H9 (cell line): ENCODE measurements around the gene GAGE13. TPM values are rescaled to one million over a fixed set of nuclear protein-coding genes. Genes with fewer than 3 reads are reported as not detected.
"Not testable (repeated sequence)": the region's sequence is repeated elsewhere in the genome, so short reads cannot be mapped to it uniquely, and the experiment has no call there.

Experiments used
- DNase-seq: peaks from one replicate; pipeline ENCODE4 v3.0.0-alpha.2; 2017
- H2AFZ ChIP-seq: one replicate; pipeline ENCODE4 v1.6.1; 2013; ENCODE audit warnings: mild to moderate bottlenecking, low read length, control low read depth, moderate library complexity
- H2AK5ac ChIP-seq: 2 replicates; pipeline ENCODE4 v1.6.1; 2013; ENCODE audit warnings: low read length, control low read depth, mixed read lengths; ENCODE audit not compliant: insufficient read length
- H2BK120ac ChIP-seq: one replicate; pipeline ENCODE4 v1.6.1; 2013; ENCODE audit warnings: low read depth, mild to moderate bottlenecking, low read length, control low read depth, inconsistent platforms; ENCODE audit not compliant: poor library complexity, severe bottlenecking
- H2BK12ac ChIP-seq: 2 replicates; pipeline ENCODE4 v1.6.1; 2013; ENCODE audit warnings: low read length, control low read depth, mixed read lengths, low read depth; ENCODE audit not compliant: insufficient read length
- H2BK15ac ChIP-seq: 2 replicates; pipeline ENCODE4 v1.6.1; 2013; ENCODE audit warnings: low read depth, low read length, control low read depth
- H2BK20ac ChIP-seq: one replicate; pipeline ENCODE4 v1.6.1; 2013; ENCODE audit warnings: low read depth, mild to moderate bottlenecking, low read length, control low read depth, inconsistent platforms; ENCODE audit not compliant: poor library complexity, severe bottlenecking
- H2BK5ac ChIP-seq: 2 replicates; pipeline ENCODE4 v1.6.1; 2013; ENCODE audit warnings: low read length, control low read depth, mixed read lengths; ENCODE audit not compliant: insufficient read length
- H3K14ac ChIP-seq: 2 replicates; pipeline ENCODE4 v1.6.1; 2013; ENCODE audit warnings: low read length, control low read depth; ENCODE audit not compliant: insufficient read depth
- H3K18ac ChIP-seq: 2 replicates; pipeline ENCODE4 v1.6.1; 2013; ENCODE audit warnings: low read depth, mild to moderate bottlenecking, mixed read lengths, low read length, control low read depth; ENCODE audit not compliant: insufficient read length
- H3K23ac ChIP-seq: 2 replicates; pipeline ENCODE4 v1.6.1; 2013; ENCODE audit warnings: low read length, control low read depth, mixed read lengths, low read depth; ENCODE audit not compliant: insufficient read length
- H3K23me2 ChIP-seq: 2 replicates; pipeline ENCODE4 v1.6.1; 2013; ENCODE audit warnings: low read depth, mild to moderate bottlenecking, mixed read lengths, low read length, control low read depth; ENCODE audit not compliant: insufficient read length, poor library complexity, severe bottlenecking
- H3K27ac ChIP-seq: 2 replicates; pipeline ENCODE4 v1.5.1; 2013; ENCODE audit warnings: low read length, control low read depth, mixed read lengths, low read depth; ENCODE audit not compliant: insufficient read length
- H3K27me3 ChIP-seq: 2 replicates; pipeline ENCODE4 v1.6.1; 2013; ENCODE audit warnings: low read length, control low read depth, inconsistent platforms; ENCODE audit not compliant: insufficient read depth
- H3K4ac ChIP-seq: 2 replicates; pipeline ENCODE4 v1.6.1; 2013; ENCODE audit warnings: low read depth, mild to moderate bottlenecking, control low read depth, inconsistent platforms, low read length, moderate library complexity
- H3K4me1 ChIP-seq: 2 replicates; pipeline ENCODE4 v1.6.1; 2013; ENCODE audit warnings: low read length, control low read depth, inconsistent platforms; ENCODE audit not compliant: insufficient read depth
- H3K4me2 ChIP-seq: 2 replicates; pipeline ENCODE4 v1.6.1; 2013; ENCODE audit warnings: low read length, control low read depth, mixed read lengths; ENCODE audit not compliant: insufficient read length, insufficient read depth
- H3K56ac ChIP-seq: 2 replicates; pipeline ENCODE4 v1.6.1; 2013; ENCODE audit warnings: low read depth, mild to moderate bottlenecking, mixed read lengths, low read length, control low read depth; ENCODE audit not compliant: insufficient read length
- H3K79me1 ChIP-seq: 2 replicates; pipeline ENCODE4 v1.6.1; 2013; ENCODE audit warnings: low read depth, mild to moderate bottlenecking, moderate library complexity, low read length, control low read depth, inconsistent platforms; ENCODE audit not compliant: insufficient read depth, poor library complexity, severe bottlenecking
- H3K79me2 ChIP-seq: 2 replicates; pipeline ENCODE4 v1.6.1; 2013; ENCODE audit warnings: low read length, control low read depth, inconsistent platforms; ENCODE audit not compliant: insufficient read depth
- H3K9ac ChIP-seq: 2 replicates; pipeline ENCODE4 v1.6.1; 2013; ENCODE audit warnings: low read length, control low read depth, mixed read lengths; ENCODE audit not compliant: insufficient read length; ENCODE audit errors: extremely low read depth
- H3K9me3 ChIP-seq: one replicate; pipeline ENCODE4 v1.6.1; 2013; ENCODE audit warnings: low read depth, low read length, inconsistent platforms; ENCODE audit not compliant: control insufficient read depth
- H3T11ph ChIP-seq: one replicate; pipeline ENCODE4 v1.6.1; 2013; ENCODE audit warnings: mild to moderate bottlenecking, low read length, control low read depth, inconsistent platforms
- H4K20me1 ChIP-seq: one replicate; pipeline ENCODE4 v1.6.1; 2013; ENCODE audit not compliant: control insufficient read depth, insufficient read length, insufficient read depth
- H4K5ac ChIP-seq: 2 replicates; pipeline ENCODE4 v1.6.1; 2013; ENCODE audit warnings: low read depth, mild to moderate bottlenecking, mixed read lengths, low read length, control low read depth; ENCODE audit not compliant: insufficient read length
- H4K8ac ChIP-seq: replicated peaks from 2 replicates; pipeline ENCODE4 v1.6.1; 2013; ENCODE audit warnings: low read length, control low read depth, mixed read lengths, low read depth; ENCODE audit not compliant: insufficient read length
- H4K91ac ChIP-seq: 2 replicates; pipeline ENCODE4 v1.6.1; 2013; ENCODE audit warnings: low read depth, mild to moderate bottlenecking, moderate library complexity, mixed read lengths, low read length, control low read depth; ENCODE audit not compliant: insufficient read length
- H3K27ac Mint-ChIP-seq, 3 experiments: 2 replicates in 2 of 3; 3 replicates in 1 of 3; pipeline ENCODE4 v1.8.0; 2020 to 2021; ENCODE audit warnings: mixed read lengths in 3 of 3, mild to moderate bottlenecking in 1 of 3, moderate library complexity in 1 of 3
- H3K27me3 Mint-ChIP-seq: 2 replicates; pipeline ENCODE4 v1.8.0; 2021; ENCODE audit warnings: low read depth, mild to moderate bottlenecking, moderate library complexity, mixed read lengths
- H3K36me3 Mint-ChIP-seq, 3 experiments: 2 replicates in 2 of 3; 3 replicates in 1 of 3; pipeline ENCODE4 v1.8.0; 2020 to 2021; ENCODE audit warnings: low read depth in 3 of 3, mixed read lengths in 3 of 3; ENCODE audit not compliant: insufficient read depth in 1 of 3
- H3K4me1 Mint-ChIP-seq, 2 experiments: 2 replicates each; pipeline ENCODE4 v1.8.0; 2020; ENCODE audit warnings: mixed read lengths in 2 of 2
- H3K4me3 Mint-ChIP-seq, 2 experiments: 2 replicates in 1 of 2; 3 replicates in 1 of 2; pipeline ENCODE4 v1.8.0; 2020 to 2021; ENCODE audit warnings: mild to moderate bottlenecking in 2 of 2, mixed read lengths in 2 of 2, moderate library complexity in 1 of 2
- H3K9me3 Mint-ChIP-seq, 2 experiments: 2 replicates in 1 of 2; 3 replicates in 1 of 2; pipeline ENCODE4 v1.8.0; 2020; ENCODE audit warnings: mild to moderate bottlenecking in 2 of 2, mixed read lengths in 2 of 2, moderate library complexity in 1 of 2
- WGBS: extraction: QIAGEN DNeasy Blood & Tissue Kit; methylation state at CpG from one replicate; pipeline ENCODE4 v1.1.7; 2013; ENCODE audit warnings: missing lambda C conversion rate, low lambda C conversion rate, mixed read lengths; ENCODE audit not compliant: insufficient read length; ENCODE audit errors: extremely low coverage; 5-methylcytosine and 5-hydroxymethylcytosine counted together
- total RNA-seq: library from RNA; stranded (reverse); gene quantifications from 2 replicates; pipeline ENCODE4 v1.2.1, GENCODE V29; 2021

The GAGE13 gene
- total RNA-seq, 1 experiment from 2014 or later, result not detected

DNA sequence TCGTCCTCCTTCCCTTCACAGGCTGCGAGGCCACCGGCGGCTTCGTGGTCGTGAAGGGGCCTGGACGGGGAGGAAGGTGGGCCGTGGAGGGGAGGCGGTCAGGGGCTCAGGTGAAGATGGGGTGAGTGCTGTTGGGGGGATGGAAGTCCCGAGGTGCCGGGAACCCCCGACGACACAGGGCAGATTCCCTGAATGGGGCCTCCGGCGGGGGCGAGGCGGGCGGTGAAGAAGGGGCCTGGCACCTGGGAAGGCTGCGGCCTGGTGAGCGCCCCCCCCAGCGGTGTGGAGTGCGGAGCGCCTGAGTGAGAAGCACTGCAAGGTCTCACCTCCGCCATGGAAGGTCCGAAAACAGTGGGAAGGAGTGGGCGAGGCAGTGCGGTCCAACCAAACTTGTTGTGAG, 9.1 kb upstream of the GAGE13 start:
- not testable (repeated sequence) for H2BK120ac ChIP-seq, H3K9me3 Mint-ChIP-seq, H4K91ac ChIP-seq, H3K4ac ChIP-seq, H3K14ac ChIP-seq, H3K23ac ChIP-seq, H3K27ac ChIP-seq, H3K79me2 ChIP-seq, H3K4me1 ChIP-seq, H3K27me3 ChIP-seq, H3K4me3 Mint-ChIP-seq, H3K23me2 ChIP-seq, H4K8ac ChIP-seq, H3K56ac ChIP-seq, H3K9me3 ChIP-seq, H4K5ac ChIP-seq, H2BK15ac ChIP-seq, H3K4me2 ChIP-seq, H3K27me3 Mint-ChIP-seq, H2AFZ ChIP-seq, H3K18ac ChIP-seq, DNase-seq, H4K20me1 ChIP-seq, H2BK12ac ChIP-seq, H3K36me3 Mint-ChIP-seq, H3K79me1 ChIP-seq, H3K4me1 Mint-ChIP-seq, H3K27ac Mint-ChIP-seq, H3K9ac ChIP-seq, H2AK5ac ChIP-seq, H3T11ph ChIP-seq, H2BK5ac ChIP-seq, H2BK20ac ChIP-seq
- WGBS, result no CpG with 5 or more reads among the region's 27 CpGs

DNA sequence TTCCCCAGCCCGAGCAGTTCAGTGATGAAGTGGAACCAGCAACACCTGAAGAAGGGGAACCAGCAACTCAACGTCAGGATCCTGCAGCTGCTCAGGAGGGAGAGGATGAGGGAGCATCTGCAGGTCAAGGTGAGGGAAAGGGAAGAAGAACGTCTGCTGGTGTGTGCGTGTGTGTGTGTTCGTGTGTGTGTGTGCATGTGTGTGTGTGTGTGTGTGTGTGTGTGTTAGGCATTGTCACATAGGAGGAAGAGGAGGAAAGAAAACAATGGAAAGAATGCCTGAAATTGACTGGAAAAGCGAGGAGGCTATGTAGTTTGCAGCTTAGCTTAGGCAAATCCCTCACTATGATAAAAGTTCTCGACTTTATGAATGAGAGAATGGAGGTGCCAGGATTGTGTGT, 7.6 kb upstream of the GAGE13 start:
- H3K9me3 ChIP-seq, H2BK12ac ChIP-seq, H3K27me3 ChIP-seq, DNase-seq, H4K20me1 ChIP-seq, H2AK5ac ChIP-seq, H4K91ac ChIP-seq, H3K4me1 Mint-ChIP-seq, H3K9me3 Mint-ChIP-seq, H3K79me1 ChIP-seq, H3K79me2 ChIP-seq, H3K36me3 Mint-ChIP-seq, H3K9ac ChIP-seq, H3K18ac ChIP-seq, H3K27ac ChIP-seq, H4K5ac ChIP-seq, H3K4me1 ChIP-seq, H2BK5ac ChIP-seq, H3T11ph ChIP-seq, H3K14ac ChIP-seq, H2BK20ac ChIP-seq, H2BK15ac ChIP-seq, H3K23me2 ChIP-seq, H2BK120ac ChIP-seq, H3K27me3 Mint-ChIP-seq, H3K56ac ChIP-seq, H2AFZ ChIP-seq, H3K23ac ChIP-seq, H3K27ac Mint-ChIP-seq, H4K8ac ChIP-seq, H3K4me2 ChIP-seq, H3K4ac ChIP-seq, H3K4me3 Mint-ChIP-seq: not testable (repeated sequence)
- no CpG with 5 or more reads among the region's 7 CpGs for WGBS
